ENCODE measurements around the gene TENT4A.
A peak's percentile ranks its signal among the peaks of the same experiment; 100 is the strongest.

TENT4A gene

GRCh38 chr5:6704361-6704851 lies 8.8 kb upstream of the TENT4A start:
- no peak for DNase-seq (ENCODE audit: low read depth in 1 of 2, low spot score in 1 of 2)
- in situ Hi-C loops (cut with HindIII; ENCODE audit: low pct_unique_long_range_greater_than_20kb, low sequenced_read_pairs), result no loop called here
- no peak for TF ChIP-seq JUND (IDR thresholded peaks at IDR 0.05; ENCODE audit: low read depth)

GRCh38 chr5:6705088-6705487 lies 8.1 kb upstream of the TENT4A start:
- no peak for DNase-seq (ENCODE audit: low read depth in 1 of 2, low spot score in 1 of 2)
- TF ChIP-seq JUND (IDR thresholded peaks at IDR 0.05; ENCODE audit: low read depth), result no peak
- in situ Hi-C loops (cut with HindIII; ENCODE audit: low pct_unique_long_range_greater_than_20kb, low sequenced_read_pairs), result no loop called here

- no peak for TF ChIP-seq JUND (IDR thresholded peaks at IDR 0.05; ENCODE audit: low read depth)
- DNase-seq (ENCODE audit: low read depth in 1 of 2, low spot score in 1 of 2), result peak in 1 of 2 experiments; percentile 35
- in situ Hi-C loops (cut with HindIII; ENCODE audit: low pct_unique_long_range_greater_than_20kb, low sequenced_read_pairs), result no loop called here
Measured at GRCh38 chr5:6705959-6706358, 7.3 kb upstream of the TENT4A start.

DNA sequence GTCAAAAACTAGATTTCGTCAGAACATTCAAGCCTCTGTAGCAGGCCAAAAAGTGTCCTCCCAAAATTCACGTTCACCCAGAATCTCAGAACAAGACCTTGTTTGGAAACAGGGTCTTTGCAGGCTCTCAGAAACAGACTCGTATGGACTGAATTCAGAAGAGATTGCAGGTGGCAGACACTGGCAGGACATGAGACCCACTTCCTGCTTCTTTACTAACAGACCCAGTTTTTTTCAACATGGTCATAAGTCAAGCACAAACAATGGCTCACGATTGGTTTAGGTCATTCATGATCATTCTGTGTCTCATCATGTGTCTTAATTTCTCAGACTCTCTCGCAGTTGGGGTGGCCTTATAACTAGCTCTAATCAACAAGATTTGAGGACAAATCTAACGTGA lies 5.4 kb upstream of the TENT4A start:
- no peak for TF ChIP-seq JUND (IDR thresholded peaks at IDR 0.05; ENCODE audit: low read depth)
- in situ Hi-C loops (cut with HindIII; ENCODE audit: low pct_unique_long_range_greater_than_20kb, low sequenced_read_pairs), result no loop called here
- no peak for DNase-seq (ENCODE audit: low read depth in 1 of 2, low spot score in 1 of 2)

DNA sequence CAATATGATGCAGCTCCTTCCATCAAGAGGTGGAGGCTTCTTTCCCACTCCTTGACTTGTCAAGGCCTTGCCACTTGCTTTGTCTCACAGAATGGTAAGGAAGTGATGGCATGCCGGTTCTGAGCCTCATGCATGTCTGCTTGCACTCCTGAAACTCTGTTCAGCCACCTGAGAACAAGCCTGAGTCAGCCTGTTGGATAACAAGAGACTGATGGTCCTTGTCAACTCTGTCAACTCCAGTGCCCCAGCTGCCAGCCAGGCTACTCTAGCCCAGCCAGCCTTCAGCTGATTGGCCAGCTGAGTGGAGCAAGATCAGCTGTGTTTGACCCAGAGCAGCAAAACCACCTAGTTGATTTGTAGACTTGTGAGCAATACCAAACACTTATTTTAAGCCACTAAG lies 4.4 kb upstream of the TENT4A start:
- in situ Hi-C loops (cut with HindIII; ENCODE audit: low pct_unique_long_range_greater_than_20kb, low sequenced_read_pairs), result no loop called here
- no peak for TF ChIP-seq JUND (IDR thresholded peaks at IDR 0.05; ENCODE audit: low read depth)
- DNase-seq (ENCODE audit: low read depth in 1 of 2, low spot score in 1 of 2), result no peak

DNA sequence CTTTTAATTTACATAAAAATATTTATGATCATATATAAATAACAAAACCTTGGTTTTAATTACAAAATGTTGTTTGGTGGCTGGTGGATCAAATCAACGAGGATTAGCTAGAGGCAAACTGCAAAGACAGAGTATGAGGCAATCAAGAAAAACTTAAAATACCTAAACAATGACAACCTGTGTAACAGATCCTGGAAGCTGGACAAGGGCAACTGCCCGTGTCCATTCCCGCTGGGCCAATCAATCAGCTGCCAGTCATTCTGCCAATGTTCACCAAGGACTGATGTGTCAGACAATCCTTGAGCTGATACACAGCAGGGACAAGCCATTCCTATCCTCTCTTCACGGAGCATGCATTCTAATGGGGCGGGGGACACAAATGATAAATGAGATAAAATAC lies 3.2 kb upstream of the TENT4A start:
- TF ChIP-seq JUND (IDR thresholded peaks at IDR 0.05; ENCODE audit: low read depth), result no peak
- in situ Hi-C loops (cut with HindIII; ENCODE audit: low pct_unique_long_range_greater_than_20kb, low sequenced_read_pairs), result no loop called here
- DNase-seq (ENCODE audit: low read depth in 1 of 2, low spot score in 1 of 2), result no peak

DNA sequence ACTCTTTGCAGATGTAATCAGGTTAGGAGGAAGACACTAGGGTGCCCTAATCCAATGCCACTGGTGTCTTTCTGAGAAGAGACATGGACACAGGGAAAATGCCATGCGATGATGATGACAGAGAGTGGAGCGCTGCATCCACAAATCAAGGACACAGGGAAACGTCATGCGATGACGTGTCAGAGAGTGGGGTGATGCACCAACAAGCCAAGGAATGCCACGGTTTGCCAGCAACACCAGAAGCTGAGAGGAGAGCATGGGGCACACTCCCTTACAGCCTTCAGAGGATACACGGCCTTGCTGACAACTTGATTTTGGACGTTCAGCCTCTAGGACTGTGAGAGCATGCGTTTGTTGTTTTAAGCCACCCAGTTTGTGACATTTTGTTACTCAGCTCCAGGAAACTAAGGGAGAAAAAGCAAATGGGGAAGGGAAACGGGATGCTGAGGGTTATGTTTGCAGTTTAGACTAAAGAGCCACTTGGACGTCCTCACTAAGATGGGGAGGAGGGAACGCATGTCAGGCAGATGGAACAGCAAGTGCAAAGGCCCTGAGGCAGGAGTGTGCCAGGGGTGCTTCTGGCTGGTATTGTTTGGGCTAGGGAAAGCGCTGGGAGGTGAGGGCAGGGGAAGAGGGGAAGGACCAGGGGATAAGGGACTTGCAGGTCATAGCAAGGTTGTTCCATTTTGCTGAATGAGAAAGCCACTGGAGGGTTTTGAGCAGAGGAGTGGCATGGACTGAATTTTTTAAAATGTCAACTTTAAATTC lies 2.5 kb upstream of the TENT4A start:
- no peak for DNase-seq (ENCODE audit: low read depth in 1 of 2, low spot score in 1 of 2)
- TF ChIP-seq JUND (IDR thresholded peaks at IDR 0.05; ENCODE audit: low read depth), result no peak
- in situ Hi-C loops (cut with HindIII; ENCODE audit: low pct_unique_long_range_greater_than_20kb, low sequenced_read_pairs), result no loop called here

GRCh38 chr5:6711409-6712141 lies 1.7 kb upstream of the TENT4A start:
- no peak for TF ChIP-seq JUND (IDR thresholded peaks at IDR 0.05; ENCODE audit: low read depth)
- in situ Hi-C loops (cut with HindIII; ENCODE audit: low pct_unique_long_range_greater_than_20kb, low sequenced_read_pairs), result no loop called here
- no peak for DNase-seq (ENCODE audit: low read depth in 1 of 2, low spot score in 1 of 2)

DNA sequence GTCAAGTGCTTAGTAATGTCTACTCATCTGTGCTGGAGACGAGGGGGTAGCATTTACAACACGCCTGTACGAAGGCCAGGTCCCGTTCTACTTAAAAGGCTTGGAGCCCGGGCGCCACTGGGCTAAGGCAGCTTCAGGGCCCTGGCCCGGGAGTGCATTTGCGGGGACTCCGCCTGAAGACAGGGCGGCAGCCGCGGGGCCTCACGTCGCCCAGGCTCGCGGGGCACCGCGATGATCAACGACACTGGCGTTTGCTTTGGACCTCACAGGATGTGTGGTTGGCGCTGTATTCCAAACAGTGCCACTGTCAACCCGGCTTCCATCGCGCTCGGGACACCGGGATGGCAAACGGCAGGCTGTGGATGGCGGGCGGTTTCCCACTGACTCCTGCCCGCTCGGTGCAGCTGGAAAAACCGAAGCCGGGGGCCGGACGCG lies 1.1 kb upstream of the TENT4A start:
- in situ Hi-C loops (cut with HindIII; ENCODE audit: low pct_unique_long_range_greater_than_20kb, low sequenced_read_pairs), result no loop called here
- DNase-seq (ENCODE audit: low read depth in 1 of 2, low spot score in 1 of 2), result peak in 1 of 2 experiments; percentile 61
- TF ChIP-seq JUND (IDR thresholded peaks at IDR 0.05; ENCODE audit: low read depth), result no peak

DNA sequence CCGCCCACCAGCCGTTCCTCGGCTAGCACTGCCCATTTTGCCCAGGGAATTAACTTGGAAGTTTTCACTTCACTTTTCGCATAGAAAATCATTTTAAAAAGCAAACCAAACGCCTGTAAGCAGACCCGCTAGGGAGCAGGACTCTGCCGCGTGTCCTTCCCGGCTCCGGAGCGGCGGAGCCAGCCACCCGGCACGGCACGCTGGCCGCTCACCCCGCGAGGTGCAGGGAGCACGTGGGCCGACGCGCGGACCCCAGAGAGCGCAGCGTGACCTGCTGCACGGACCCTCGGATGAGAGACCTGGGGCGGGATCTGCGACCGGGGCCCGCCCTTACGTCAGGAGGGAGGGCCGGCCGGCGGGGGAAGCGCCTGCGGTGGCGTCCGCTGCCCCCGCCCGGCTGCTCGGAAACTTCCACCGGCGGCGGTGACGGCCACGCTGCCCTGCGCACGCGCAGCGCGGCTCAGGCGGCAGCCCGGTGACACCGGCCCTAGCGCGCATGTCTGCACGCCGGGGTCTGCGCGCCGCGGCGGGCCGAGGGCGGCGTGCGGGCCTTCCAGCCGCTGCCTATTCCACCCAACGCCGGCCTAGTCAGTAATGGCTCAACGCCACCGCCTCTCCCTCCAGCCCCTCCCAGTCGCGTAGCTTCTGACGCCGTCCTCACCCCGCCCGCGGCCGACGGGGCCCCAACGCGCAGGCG lies 507 bp upstream of the TENT4A start:
- in situ Hi-C loops (cut with HindIII; ENCODE audit: low pct_unique_long_range_greater_than_20kb, low sequenced_read_pairs), result no loop called here
- TF ChIP-seq JUND (IDR thresholded peaks at IDR 0.05; ENCODE audit: low read depth), result no peak
- DNase-seq (ENCODE audit: low read depth in 1 of 2, low spot score in 1 of 2), result peak in 1 of 2 experiments; percentile 97

- TF ChIP-seq JUND (IDR thresholded peaks at IDR 0.05; ENCODE audit: low read depth), result no peak
- DNase-seq (ENCODE audit: low read depth in 1 of 2, low spot score in 1 of 2), result peak; percentile 24 to 50
- in situ Hi-C loops (cut with HindIII; ENCODE audit: low pct_unique_long_range_greater_than_20kb, low sequenced_read_pairs), result no loop called here
Measured at GRCh38 chr5:6714226-6715041, 1.2 kb downstream of the TENT4A start.

- in situ Hi-C loops (cut with HindIII; ENCODE audit: low pct_unique_long_range_greater_than_20kb, low sequenced_read_pairs), result no loop called here
- TF ChIP-seq JUND (IDR thresholded peaks at IDR 0.05; ENCODE audit: low read depth), result no peak
- DNase-seq (ENCODE audit: low read depth in 1 of 2, low spot score in 1 of 2), result no peak
Measured at GRCh38 chr5:6715271-6715670, 2.0 kb downstream of the TENT4A start.

All from T47D (cell line).